GM18498 (cell line): Measurements from ENCODE around the gene BFSP2.
A peak's percentile ranks its signal among the peaks of the same experiment; 100 is the strongest.
"Not testable (repeated sequence)": the region's sequence is repeated elsewhere in the genome, so short reads cannot be mapped to it uniquely, and the experiment has no call there.

ENCODE experiments used
- ATAC-seq: cut with Tn5 transposase; IDR thresholded peaks from one replicate; pipeline ENCODE4 v1.9.1; 2021; ENCODE audit warnings: mild to moderate bottlenecking, moderate library complexity; ENCODE audit not compliant: unreplicated experiment

BFSP2 gene

GRCh38 chr3:133475245-133476010, 75.6 kb downstream of the BFSP2 start:
- peak; percentile 75 for ATAC-seq

- no peak for ATAC-seq
Measured at GRCh38 chr3:133476971-133477375, 77.1 kb downstream of the BFSP2 start.

GRCh38 chr3:133477487-133477886, 77.6 kb downstream of the BFSP2 start:
- ATAC-seq = peak; percentile 36

- no peak for ATAC-seq
Measured at GRCh38 chr3:133478624-133479023, 78.8 kb downstream of the BFSP2 start.

- ATAC-seq = no peak
Measured at GRCh38 chr3:133479401-133479800, 79.5 kb downstream of the BFSP2 start.

- ATAC-seq = peak; percentile 58
Measured at GRCh38 chr3:133479895-133480669, 80.2 kb downstream of the BFSP2 start.

- not testable (repeated sequence) for ATAC-seq
Measured at GRCh38 chr3:133482474-133482873, 82.6 kb downstream of the BFSP2 start.

- no peak for ATAC-seq
Measured at GRCh38 chr3:133486658-133487057, 86.8 kb downstream of the BFSP2 start.

- no peak for ATAC-seq
Measured at GRCh38 chr3:133487204-133487603, 87.3 kb downstream of the BFSP2 start.

- ATAC-seq = no peak
Measured at GRCh38 chr3:133487920-133488540, 88.2 kb downstream of the BFSP2 start.

- ATAC-seq = no peak
Measured at GRCh38 chr3:133488785-133489367, 89.0 kb downstream of the BFSP2 start.

GRCh38 chr3:133489466-133490085, 89.7 kb downstream of the BFSP2 start:
- ATAC-seq = no peak

- ATAC-seq = peak; percentile 89
Measured at GRCh38 chr3:133490468-133491351, 90.9 kb downstream of the BFSP2 start.

GRCh38 chr3:133491481-133492059, 91.7 kb downstream of the BFSP2 start:
- peak; percentile 28 for ATAC-seq

- ATAC-seq = no peak
Measured at GRCh38 chr3:133492159-133492741, 92.4 kb downstream of the BFSP2 start.

GRCh38 chr3:133494469-133494868, 94.6 kb downstream of the BFSP2 start:
- no peak for ATAC-seq

GRCh38 chr3:133502542-133502941, 102.7 kb downstream of the BFSP2 start:
- not testable (repeated sequence) for ATAC-seq

- no peak for ATAC-seq
Measured at GRCh38 chr3:133503409-133503808, 103.6 kb downstream of the BFSP2 start.

GRCh38 chr3:133504736-133505135, 104.9 kb downstream of the BFSP2 start:
- no peak for ATAC-seq
